HG02798 (cell line): Measurements from ENCODE around the gene ZNF273.
"Not testable (repeated sequence)": the region's sequence is repeated elsewhere in the genome, so short reads cannot be mapped to it uniquely, and the experiment has no call there.

ENCODE experiments used
- ATAC-seq: cut with Tn5 transposase; IDR thresholded peaks from one replicate; pipeline ENCODE4 v1.9.1; 2021; ENCODE audit warnings: mild to moderate bottlenecking; ENCODE audit not compliant: unreplicated experiment, poor library complexity

The ZNF273 gene

GRCh38 chr7:64940021-64940420 is 36.9 kb downstream of the ZNF273 start:
- not testable (repeated sequence) for ATAC-seq

DNA sequence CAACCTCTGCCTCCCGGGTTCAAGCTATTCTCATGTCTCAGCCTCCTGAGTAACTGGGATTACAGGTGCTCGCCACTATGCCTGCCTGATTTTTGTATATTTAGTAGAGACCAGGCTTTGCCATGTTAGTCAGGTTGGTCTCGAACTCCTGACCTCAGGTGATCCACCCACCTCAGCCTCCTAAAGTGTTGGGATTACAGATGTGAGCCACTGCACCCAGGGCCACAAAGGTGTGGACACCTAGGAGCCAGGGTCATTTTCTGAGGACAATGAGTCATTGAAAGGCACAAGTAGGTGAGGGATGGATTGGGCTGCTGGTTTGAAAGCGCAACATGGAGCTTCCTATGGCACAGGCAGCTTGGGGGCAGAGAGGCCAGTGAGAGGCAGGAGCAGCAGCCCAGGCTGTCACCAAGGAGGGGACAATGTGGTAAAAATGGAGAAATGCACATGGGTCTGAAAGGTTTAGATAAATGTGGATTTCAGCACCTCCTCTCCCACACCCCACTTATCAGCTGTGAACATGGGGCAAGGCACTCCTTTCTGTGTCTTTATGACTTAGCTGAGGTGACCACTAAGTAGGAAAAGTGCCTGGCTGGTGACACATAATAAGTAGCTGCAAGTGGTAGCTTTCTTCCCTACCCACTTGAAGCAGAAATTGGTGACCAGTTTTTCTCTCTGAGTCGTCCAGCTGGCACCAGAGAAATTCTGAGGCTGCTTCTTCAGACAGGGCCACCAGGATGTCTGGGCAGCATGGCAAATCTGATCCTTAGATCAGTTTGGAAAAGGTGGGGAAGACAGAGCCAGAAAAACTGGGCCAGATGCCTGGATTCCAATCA is 41.8 kb downstream of the ZNF273 start:
- not testable (repeated sequence) for ATAC-seq

DNA sequence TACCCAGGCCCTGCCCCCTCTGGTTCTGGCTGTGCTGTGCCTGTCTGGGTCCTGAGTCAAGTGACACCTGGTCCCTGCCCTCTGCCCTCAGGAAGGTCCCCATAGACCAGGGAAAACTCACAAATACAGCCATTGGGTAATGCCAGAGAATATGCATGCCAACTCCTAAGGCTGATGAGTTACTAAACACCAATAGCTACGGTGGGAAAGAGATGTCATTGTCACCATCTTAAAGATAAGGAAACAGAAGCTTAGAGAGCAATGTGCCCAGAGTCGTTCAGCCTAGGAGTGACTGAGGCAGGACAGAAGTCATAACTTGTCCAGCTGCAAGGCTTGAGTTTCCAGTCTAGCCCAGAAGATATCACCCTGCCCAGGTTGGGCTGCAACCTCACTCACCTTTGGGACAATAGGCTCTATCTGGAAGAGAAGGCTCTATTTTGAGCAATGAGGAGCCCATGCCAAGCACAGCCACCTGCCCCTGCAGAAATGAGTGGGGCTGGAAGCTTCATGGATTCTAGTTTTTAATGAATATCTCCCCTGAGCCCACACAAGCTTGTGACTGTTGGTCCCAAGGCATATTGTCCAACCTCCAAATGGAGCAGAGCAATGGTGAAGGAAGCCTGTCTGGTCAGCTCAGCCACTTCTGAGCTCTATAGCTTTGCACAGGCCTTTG is 42.6 kb downstream of the ZNF273 start:
- ATAC-seq: no peak

GRCh38 chr7:64946772-64947171 is 43.7 kb downstream of the ZNF273 start:
- no peak for ATAC-seq

GRCh38 chr7:64947252-64948000 is 44.4 kb downstream of the ZNF273 start:
- no peak for ATAC-seq

DNA sequence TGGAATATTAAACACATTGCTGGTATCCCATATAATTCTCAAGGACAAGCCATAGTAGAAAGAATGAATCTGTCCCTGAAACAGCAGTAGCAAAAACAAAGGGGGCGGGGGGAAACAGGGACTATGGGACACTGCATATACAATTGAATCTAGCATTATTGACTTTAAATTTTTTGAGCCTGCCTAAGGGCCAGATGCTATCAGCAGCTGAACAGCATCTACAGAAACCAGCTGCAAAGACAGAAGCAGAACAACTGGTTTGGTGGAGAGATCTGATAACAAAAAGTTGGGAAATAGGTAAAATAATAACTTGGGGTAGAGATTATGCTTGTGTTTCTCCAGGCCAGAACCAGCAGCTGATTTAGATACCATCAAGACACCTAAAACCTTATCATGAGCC is 45.7 kb downstream of the ZNF273 start:
- not testable (repeated sequence) for ATAC-seq

DNA sequence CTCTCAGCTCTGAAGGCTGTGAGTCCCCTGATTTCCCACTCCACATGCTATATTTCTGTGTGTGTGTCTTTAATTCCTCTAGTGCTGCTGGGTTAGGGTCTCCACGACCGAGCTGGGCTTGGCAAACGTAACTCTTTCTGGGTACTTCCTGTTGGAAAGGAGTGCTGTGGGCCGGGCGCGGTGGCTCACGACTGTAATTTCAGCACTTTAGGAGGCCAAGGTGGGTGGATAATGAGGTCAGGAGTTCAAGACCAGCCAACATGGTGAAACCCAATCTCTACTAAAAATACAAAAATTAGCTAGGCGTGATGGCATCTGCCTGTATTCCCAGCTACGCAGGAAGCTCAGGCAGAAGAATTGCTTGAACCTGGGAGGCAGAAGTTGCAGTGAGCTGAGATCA is 47.6 kb downstream of the ZNF273 start:
- not testable (repeated sequence) for ATAC-seq

- peak; percentile 49 for ATAC-seq
Observed at GRCh38 chr7:64951250-64951848, 48.3 kb downstream of the ZNF273 start.

DNA sequence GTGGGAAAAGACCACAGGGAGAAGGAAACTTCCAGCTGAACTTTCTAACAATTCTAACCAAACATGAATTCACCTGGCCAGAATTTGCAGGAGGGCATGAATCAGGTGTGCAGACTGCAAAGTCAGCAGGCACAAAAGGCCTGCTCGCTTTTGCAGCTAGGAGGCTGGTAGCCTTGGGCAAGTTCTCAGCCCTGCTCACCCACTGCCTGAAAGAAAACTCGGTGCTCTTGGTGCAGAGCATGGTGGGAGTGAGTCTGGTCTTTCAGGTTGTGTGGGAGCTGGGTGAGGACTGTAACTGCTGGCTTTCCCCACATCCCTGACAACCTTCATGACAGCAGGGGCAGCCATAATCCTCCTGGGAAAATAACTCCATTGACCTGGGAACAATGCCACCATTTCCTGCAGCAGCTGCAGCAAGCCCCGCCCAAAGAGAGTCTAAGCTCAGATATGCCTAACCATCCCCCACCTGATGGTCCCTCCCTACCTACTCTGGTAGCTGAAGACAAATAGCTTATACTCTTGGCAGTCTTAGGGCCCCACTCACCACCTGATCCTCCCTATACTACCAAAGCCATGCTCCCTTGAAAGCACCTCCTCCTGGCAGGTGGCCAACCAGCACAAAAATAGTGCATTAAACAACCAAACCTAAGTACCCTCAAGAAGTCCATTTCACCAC is 56.1 kb downstream of the ZNF273 start:
- no peak for ATAC-seq

- no peak for ATAC-seq
Observed at GRCh38 chr7:64965594-64965993, 62.5 kb downstream of the ZNF273 start.

- ATAC-seq: no peak
Observed at GRCh38 chr7:64978497-64979203, 75.6 kb downstream of the ZNF273 start.
